D341Med (cell line): Measurements from ENCODE around the gene NAT16.
"Not testable (repeated sequence)": the region's sequence is repeated elsewhere in the genome, so short reads cannot be mapped to it uniquely, and the experiment has no call there.

Experiments
- DNase-seq: peaks from one replicate; pipeline ENCODE4 v3.0.0; 2012; ENCODE audit warnings: low spot score

NAT16 gene

DNA sequence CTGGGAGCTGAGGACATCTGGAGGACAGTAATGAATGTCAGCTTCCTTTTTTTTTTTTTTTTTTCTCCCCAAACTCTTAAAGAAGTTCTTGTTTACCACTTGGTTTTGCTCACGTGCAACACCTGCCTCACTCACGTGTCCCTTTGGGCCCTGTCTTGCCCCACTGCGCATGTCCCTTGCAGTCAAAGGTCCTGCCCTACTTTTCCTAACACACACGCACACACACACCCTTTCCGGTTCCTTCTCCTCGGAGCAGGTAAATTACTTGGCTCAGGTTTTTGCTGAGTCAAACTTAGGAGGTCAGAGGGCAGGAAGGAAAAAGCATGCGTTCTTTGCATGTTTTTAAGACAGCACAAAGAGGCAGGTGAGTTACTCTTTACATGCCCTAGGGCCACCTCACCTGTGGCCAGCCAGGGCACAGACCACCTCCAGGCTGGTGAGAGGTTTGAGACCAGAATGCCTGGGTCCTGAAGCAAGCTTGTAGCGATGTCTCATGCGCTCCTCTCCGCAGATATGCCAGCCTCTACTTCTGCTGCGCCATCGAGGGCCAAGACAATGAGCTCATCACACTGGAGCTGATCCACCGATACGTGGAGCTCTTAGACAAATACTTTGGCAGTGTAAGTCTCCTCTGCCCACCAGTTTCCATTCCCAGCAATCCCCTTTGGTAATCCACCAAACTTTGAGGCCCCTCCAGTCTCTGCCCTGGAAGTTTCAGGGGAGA is 23.1 kb downstream of the NAT16 start:
- no peak for DNase-seq

DNA sequence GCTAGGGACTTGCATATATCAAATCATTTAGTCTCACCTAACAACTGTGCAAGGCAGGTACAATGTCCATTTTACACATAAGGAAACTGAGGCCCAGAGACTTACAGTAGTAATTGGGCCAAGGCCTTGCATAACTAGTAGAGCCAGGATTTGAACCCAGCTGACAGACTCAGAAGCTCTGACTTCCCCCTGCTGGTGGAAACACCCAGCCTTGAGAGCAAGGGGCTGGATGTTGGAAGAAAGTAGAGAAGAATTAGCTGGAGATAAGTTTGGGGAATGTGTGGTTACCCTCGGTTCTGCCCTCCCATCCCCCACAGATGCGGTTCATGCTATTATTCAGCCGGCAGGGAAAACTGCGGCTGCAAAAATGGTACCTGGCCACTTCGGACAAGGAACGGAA is 23.8 kb downstream of the NAT16 start:
- DNase-seq, result no peak

DNA sequence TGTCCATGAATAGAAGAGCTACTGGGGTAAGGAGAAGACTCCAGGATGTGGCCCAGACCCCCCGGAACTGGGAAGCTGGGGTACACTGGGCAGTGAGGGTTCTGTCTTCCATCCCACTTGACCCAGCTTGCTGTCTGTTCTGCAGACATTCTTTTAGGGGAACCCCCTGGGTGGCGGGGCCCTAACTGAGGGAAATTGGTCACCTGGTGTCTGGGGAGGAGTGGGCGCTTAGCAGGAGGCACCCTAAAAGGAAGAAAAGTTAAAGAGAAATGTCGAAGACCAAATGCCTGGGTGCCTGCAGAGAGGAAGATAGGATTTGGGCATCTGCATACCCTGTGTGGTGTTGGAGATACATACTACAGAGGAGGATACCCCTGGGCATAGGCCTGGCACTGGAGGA is 24.8 kb downstream of the NAT16 start:
- DNase-seq, result no peak

DNA sequence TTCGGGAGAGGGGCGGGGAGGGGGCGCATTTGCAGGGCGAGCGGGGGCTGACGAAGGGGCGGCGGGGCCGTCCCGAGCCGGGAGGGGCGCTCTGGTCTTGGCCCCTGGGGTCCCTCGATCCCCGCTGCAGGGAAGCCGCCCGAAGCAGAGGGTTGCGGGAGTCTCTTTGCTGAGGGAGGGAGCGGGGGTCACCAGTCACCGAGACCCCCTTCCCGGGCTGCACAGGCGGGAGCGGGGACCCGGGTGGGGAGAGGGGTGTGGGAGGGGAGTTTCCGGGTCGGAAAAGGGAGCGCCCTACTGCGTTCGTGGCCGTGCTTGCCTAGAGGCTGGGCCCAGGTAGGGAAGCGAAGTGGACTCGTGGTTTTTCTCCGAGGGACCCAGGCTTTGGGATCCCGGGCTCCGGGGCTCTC is 25.4 kb downstream of the NAT16 start:
- DNase-seq, result no peak

DNA sequence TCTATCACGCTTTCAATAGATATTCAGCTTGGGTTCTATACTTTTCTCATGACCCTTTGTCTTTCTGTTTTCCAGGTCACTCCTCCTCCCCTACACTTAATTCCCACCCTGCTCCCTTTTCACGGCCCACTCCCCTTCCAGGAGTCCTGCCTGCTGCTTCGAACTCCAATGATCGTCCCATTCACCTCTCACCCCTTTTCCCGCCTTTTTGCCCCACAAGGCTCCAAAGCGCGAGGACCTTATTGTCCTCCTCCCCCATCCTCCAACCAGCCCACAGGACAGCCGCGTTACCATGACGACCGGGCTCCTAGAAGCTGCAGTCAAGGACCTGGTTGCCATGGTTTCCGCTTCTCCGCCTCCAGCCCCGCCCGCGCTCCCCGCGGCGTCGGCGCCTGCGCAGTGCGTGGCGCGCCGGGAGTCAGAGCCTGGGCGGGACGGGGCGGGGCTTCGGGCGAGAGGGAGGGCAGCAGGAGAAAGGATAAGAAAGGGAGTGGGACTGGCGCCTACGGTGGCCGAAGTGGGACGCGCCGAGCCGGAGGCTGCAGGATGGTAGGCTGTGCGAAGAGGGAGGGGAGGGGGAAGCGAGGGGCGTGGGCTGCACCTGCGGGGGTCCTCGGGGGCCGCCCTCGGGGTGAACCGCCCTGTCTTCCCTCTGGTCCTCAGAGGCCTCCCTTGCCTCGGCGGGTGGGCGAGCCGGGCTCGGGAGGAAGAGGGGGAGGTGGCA is 26.0 kb downstream of the NAT16 start, which contains the start of gene AP1S1:
TSS of gene AP1S1 (plus strand) at position 508 of the 724 bp plus-strand sequence. CDS start at position 547, 39 bp downstream.
- peak; percentile 98 for DNase-seq

DNA sequence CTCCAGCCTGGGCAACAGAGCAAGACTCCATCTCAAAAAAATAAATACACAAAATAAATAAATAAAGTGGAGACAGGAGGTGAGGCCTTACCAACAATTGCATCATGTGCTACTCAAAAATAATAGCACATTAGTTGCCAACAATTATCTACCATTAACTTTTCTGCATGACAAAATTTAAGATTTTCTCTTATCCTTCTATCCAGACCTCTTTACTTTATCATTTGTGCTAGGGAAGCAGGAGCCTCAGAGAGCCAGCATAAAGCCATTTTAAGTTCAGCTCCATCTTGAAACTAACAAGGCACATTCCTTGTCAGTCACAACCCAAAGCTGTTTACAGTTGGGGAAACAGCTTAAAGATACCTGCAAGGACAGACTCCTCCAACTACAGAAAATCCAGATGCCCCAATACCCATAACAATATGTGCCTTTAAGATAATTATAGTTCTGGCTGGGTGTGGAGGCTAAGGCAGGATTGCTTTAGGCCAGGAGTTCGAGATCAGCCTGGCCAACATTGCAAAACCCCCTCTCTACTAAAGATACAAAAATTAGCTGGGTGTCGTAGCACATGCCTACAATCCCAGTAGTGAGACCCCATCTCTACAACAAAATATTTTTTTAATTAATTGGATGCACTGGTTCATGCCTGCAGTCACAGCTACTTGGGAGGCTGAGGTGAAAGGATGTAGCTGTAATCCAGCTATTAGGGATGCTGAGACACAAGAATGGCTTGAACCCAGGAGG is 28.0 kb downstream of the NAT16 start:
- no peak for DNase-seq

DNA sequence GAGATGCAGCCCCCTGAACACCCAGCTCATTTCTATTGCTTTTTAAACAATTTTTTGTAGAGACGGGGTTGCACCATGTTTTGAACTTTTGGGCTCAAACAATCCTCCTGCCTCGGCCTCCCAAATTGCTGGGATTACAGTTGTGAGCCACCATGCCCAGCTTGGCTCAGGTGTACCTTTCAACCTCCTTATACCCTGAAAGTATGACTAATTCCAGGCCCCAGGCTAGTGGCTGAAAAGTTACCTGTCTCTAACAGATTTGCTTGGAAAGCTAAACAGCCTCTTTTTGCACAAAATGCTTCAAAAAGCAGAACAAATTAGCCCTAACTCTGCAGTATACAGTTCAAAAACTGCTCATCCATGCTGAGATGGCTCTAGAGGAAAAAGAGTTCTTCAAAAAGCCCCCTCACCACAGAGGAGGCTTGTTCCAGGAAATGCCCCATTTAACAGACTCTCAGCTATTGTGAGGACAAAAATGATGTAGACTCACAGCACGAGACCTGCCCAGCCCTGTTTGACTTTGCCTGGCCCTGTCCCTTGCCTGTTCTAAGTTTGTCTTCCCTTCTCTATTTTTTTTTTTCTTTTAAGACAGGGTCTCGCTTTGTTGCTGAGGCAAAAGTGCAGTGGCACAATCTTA is 39.2 kb downstream of the NAT16 start:
- DNase-seq, result no peak

DNA sequence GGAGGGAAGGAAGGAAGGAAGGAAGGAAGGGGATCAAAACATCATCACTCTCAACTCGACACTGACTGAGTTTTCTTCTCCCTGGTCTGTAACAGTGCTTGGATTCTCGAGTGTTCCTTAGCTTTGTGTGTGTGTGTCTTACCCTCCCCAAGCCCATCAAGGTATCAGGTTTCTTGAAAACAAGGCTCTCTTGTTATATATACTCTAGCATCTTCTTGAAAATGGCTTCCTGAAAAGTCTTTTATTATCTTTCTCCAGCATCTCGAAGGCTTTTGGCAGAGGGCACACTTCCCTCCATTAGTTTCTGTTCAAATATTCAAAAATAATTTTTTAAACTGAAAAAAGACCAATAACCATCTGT is 39.8 kb downstream of the NAT16 start:
- no peak for DNase-seq

DNA sequence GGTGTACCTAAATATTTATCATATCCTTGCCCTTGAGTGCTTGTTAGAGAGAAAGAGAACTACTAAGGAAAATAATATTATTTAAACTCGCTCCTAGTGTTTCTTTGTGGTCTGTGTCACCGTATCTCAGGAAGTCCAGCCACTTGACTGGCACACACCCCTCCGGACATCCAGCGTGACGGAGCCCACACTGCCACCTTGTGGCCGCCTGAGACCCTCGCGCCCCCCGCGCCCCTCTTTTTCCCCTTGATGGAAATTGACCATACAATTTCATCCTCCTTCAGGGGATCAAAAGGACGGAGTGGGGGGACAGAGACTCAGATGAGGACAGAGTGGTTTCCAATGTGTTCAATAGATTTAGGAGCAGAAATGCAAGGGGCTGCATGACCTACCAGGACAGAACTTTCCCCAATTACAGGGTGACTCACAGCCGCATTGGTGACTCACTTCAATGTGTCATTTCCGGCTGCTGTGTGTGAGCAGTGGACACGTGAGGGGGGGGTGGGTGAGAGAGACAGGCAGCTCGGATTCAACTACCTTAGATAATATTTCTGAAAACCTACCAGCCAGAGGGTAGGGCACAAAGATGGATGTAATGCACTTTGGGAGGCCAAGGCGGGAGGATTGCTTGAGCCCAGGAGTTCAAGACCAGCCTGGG is 41.8 kb downstream of the NAT16 start:
- DNase-seq, result peak; percentile 64

DNA sequence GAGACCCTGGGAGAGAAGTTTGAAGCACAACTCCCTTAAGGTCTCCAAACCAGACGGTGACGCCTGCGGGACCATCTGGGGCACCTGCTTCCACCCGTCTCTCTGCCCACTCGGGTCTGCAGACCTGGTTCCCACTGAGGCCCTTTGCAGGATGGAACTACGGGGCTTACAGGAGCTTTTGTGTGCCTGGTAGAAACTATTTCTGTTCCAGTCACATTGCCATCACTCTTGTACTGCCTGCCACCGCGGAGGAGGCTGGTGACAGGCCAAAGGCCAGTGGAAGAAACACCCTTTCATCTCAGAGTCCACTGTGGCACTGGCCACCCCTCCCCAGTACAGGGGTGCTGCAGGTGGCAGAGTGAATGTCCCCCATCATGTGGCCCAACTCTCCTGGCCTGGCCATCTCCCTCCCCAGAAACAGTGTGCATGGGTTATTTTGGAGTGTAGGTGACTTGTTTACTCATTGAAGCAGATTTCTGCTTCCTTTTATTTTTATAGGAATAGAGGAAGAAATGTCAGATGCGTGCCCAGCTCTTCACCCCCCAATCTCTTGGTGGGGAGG is 42.4 kb downstream of the NAT16 start:
- DNase-seq, result no peak

DNA sequence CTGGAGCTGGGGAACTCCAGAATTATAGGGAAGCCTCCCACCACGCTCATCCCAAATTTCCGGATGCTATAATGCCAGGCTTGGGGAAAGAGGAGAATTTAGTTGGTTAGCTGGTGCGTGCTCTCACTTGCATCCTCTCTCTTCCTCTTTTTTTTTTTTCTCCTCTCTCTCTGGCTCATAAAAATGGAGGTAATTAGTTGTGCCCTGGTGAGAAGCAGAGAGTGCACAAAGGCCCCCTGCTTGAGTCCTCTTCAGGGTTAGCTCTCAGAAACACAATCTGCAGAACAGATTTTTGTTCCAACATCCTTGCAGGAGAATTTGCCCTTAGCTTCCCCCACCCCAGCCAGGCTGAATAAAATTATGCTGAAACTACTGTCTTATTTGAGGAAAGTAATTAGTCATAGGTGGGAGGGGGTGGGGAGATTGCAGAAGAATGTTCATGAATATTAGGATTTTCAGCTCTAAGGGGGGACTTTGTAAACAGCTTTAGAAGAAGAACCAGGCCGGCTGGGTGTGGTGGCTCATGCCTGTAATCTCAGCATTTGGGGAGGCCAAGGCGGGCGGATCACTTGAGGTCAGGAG is 45.6 kb downstream of the NAT16 start:
- no peak for DNase-seq

DNA sequence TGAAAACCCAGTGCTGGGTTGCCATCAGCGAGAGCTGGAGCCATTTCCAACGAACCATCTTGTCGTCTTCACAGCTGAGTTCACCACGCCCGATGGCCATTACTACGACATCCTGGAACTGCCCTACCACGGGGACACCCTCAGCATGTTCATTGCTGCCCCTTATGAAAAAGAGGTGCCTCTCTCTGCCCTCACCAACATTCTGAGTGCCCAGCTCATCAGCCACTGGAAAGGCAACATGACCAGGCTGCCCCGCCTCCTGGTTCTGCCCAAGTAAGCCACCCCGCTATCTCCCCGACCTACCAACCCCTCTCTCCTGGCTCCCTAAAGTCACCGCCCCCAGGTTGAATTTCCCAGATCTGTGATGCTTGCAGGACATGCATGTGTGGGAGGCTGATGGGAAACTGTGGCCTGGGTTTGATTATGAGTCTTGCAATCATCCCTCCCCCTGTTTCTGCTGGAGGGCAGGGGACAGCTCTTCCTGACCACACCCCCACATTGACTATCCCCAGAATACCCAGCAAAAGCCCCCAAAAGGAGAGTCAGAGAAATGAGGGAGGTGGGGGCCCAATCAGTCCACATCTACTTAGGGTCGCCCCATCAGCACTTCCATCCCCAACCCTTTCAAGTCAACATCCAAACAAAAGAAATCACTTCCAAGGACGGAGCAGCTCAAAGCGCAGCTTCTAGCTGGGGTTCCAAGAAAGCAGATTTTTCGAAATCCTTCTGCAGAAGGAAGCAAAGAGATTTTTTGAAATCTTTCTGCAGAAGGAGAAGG is 46.3 kb downstream of the NAT16 start:
- no peak for DNase-seq

DNA sequence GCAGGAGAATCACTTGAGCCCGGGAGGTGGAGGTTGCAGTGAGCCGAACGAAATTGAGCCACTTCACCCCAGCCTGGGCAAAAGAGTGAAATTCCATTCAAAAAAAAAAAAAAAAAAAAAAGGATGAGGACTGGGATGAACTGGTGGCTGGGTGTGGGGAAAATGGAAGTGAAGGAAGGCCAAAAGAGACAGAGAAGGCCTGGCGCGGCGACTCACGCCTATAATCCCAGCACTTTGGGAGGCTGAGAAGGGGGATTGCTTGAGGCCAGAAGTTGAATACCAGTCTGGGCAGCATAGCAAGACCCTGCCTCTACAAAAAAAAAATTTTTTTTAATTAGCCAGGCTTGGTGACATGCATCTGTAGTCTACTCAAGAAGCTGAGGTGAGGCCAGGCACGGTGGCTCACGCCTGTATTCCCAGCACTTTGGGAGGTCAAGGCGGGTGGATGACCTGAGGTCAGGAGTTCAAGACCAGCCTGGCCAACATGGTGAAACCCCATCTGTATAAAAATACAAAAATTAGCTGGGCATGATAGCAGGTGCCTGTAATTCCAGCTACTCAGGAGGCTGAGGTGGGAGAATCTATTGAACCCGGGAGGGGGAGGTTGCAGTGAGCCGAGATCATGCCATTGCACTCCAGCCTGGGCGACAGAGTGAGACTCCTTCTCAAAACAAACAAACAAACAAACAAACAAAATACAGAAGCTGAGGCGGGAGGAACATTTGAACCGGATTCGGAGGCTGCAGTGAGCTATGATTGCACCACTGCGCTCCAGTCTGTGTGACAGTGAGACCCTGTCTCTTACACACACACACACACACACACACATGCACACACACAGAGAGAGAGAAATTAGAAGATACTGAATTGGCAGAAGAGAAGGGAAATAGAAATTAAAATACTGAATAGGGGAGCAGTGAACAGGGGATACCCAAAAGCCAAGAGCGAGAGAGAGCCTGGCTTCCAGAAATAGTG is 47.2 kb downstream of the NAT16 start:
- not testable (repeated sequence) for DNase-seq

DNA sequence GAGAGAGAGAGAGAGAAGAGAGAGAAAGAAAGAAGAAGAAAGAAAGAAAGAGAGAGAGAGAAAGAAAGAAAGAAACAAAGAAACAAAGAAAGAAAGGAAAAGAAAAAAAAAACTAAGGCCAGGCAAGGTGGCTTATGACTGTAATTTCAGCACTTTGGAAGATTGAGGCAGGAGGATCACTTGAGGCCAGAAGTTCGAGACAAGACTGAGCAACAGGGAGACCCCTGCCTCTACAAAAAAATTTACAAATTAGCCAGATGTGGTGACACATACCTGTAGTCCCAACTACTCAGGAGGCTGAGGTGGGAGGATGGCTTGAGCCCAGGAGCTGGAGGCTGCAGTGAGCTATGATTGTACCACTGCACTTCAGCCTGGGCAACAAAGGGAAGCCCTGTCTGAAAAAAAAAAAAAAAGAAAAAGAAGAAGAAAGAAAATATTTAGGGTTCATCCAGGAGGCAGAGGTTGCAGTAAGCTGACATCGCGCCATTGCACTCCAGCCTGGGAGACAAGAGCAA is 50.4 kb downstream of the NAT16 start:
- no peak for DNase-seq

DNA sequence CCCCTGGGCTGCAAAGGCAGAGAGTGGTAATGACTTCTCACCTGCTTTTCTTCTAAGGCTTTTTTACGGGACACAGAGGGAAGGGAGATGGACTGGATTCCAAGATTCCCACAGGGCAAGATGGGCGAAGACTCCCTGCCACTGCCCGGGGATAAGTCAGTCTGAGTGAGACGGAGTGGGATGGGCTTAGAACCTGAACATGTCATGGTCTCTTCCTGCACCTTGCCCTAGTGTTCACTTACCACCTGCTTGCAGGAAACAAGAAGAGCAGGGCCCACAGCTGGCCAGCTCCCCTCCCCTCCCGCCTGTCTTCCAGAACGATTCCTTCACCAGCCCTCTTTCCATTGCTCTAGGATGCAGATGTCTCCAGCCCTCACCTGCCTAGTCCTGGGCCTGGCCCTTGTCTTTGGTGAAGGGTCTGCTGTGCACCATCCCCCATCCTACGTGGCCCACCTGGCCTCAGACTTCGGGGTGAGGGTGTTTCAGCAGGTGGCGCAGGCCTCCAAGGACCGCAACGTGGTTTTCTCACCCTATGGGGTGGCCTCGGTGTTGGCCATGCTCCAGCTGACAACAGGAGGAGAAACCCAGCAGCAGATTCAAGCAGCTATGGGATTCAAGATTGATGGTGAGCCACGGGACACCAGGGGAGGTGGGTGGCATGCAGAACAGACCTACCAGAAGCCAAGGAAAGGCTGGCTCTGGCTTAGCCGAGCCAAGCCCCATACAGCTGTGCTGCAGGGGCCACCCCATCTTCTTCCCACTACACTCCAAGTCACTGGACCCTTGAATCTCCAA is 51.9 kb downstream of the NAT16 start:
- DNase-seq, result no peak

DNA sequence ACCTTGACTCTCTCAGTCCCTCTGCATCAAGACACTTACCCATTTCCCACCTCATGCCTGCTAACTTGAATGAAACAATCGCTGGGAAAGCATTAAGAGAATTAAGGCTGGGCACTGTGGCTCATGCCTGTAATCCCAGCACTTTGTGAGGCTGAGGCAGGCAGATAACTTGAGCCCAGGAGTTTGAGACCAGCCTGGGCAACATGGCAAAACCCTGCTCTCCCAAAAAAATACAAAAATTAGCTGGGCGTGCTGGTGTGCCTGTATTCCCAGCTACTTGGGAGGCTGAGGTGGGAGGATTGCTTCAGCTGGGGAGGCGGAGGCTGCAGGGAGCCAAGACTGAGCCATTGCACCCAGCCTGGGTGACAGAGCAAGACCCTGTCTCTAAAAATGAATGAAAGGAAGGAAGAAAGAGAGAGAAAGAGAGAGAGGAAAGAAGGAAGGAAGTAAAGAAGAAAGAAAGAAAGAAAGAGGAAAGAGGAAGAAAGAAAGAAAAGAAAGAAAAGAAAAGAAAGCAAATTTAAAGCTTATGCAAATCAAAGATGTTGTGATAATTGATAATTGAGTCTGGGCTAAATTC is 52.5 kb downstream of the NAT16 start:
- DNase-seq, result no peak

DNA sequence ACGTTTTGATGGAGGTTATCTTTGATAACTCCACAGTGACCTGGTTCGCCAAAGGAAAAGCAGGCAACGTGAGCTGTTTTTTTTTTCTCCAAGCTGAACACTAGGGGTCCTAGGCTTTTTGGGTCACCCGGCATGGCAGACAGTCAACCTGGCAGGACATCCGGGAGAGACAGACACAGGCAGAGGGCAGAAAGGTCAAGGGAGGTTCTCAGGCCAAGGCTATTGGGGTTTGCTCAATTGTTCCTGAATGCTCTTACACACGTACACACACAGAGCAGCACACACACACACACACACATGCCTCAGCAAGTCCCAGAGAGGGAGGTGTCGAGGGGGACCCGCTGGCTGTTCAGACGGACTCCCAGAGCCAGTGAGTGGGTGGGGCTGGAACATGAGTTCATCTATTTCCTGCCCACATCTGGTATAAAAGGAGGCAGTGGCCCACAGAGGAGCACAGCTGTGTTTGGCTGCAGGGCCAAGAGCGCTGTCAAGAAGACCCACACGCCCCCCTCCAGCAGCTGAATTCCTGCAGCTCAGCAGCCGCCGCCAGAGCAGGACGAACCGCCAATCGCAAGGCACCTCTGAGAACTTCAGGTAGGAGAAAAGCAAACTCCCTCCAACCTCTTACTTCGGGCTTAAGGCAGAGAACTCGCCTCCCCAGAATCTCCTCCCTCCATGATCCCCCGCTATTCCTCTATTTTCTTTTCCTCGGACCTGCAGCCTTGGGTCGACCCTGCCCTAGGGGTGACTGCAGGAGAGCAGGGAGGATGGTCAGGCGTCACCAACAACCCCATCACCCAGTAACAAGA is 53.2 kb downstream of the NAT16 start, which contains the start of gene SERPINE1:
TSS of gene SERPINE1 (plus strand) at position 454 of the 809 bp plus-strand sequence. CDS start 1,290 bp downstream, outside the sequence.
- no peak for DNase-seq
